ENCODE measurements around the gene CNOT10.

DNA sequence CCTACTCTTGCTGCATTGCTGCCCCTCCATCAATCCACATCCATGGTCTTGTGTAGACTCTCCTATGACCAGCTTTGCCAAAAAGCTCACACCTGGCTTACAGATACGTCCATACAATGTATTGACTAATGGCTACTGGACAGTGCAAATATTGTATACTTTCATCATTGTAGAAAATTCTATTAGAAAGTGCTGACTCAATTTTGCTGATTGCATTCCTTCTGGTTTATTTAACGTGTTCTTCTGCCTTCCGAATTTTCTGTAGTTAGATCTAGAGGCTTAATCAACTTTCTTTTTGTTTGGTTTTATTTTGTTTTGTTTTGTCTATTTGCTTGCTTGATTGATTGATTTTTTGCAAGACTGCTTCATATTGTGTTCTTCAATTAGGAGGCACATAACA, 29.8 kb upstream of the CNOT10 start:
- TF ChIP-seq POLR2A (IDR thresholded peaks at IDR 0.05): no peak
- TF ChIP-seq CTCF (IDR thresholded peaks at IDR 0.05): no peak

Measured in suprapubic skin (tissue), 3 donors.